Esophagus muscularis mucosa (tissue), 4 donors: ENCODE measurements around the gene TNFAIP2. TPM values are rescaled to one million over a fixed set of nuclear protein-coding genes. Genes with fewer than 3 reads are reported as not detected.
"Not testable (repeated sequence)": the region's sequence is repeated elsewhere in the genome, so short reads cannot be mapped to it uniquely, and the experiment has no call there.

ENCODE experiments used
- DNase-seq: peaks from one replicate; pipeline ENCODE4 v3.0.0-alpha.2; 2017; ENCODE audit errors: extremely low spot score
- H3K27ac ChIP-seq, 4 donors: fragments of 200-600 bp; sonication (generic); replicated peaks in 1 of 4; 1 replicate in 3 of 4; 2 replicates in 1 of 4; pipeline ENCODE4 v1.5.1; 2016 to 2019; ENCODE audit warnings: mild to moderate bottlenecking in 1 of 4
- H3K27me3 ChIP-seq, 4 donors: fragments of 200-600 bp; sonication (generic); one replicate each; pipeline versions ENCODE4 v1.5.1 to v1.6.0; 2016 to 2019
- H3K36me3 ChIP-seq, 4 donors: fragments of 200-600 bp; sonication (generic); one replicate each; pipeline ENCODE4 v1.5.1; 2016 to 2019
- H3K4me1 ChIP-seq, 4 donors: fragments of 200-600 bp; sonication (generic); one replicate each; pipeline ENCODE4 v1.5.1; 2016 to 2019
- H3K4me3 ChIP-seq, 4 donors: fragments of 200-600 bp; sonication (generic); 1 replicate in 2 of 4; 2 replicates in 2 of 4; pipeline ENCODE4 v1.5.1; 2016 to 2019; ENCODE audit warnings: mild to moderate bottlenecking in 4 of 4, moderate library complexity in 1 of 4
- H3K9me3 ChIP-seq, 4 donors: fragments of 200-600 bp; sonication (generic); 1 replicate in 3 of 4; 2 replicates in 1 of 4; pipeline ENCODE4 v1.5.1; 2016 to 2019
- EP300 ChIP-seq: sonication (generic); formaldehyde crosslinking; IDR thresholded peaks from one replicate; pipeline ENCODE4 v1.6.1; 2017; ENCODE audit warnings: antibody characterized with exemption
- POLR2A ChIP-seq: fragments of 450-650 bp; IDR thresholded peaks from one replicate; pipeline ENCODE4 v1.6.1; 2017; ENCODE audit warnings: antibody characterized with exemption, moderate library complexity, mild to moderate bottlenecking, low read depth
- POLR2AphosphoS5 ChIP-seq, 2 donors: sonication (generic); formaldehyde crosslinking; IDR thresholded peaks; one replicate each; pipeline ENCODE4 v1.6.1; 2017; ENCODE audit warnings: antibody characterized with exemption in 2 of 2
- WGBS: methylation state at CpG from one replicate; pipeline ENCODE4 v1.1.5; 2018; 5-methylcytosine and 5-hydroxymethylcytosine counted together
- intact Hi-C: fragments of 100-400 bp; cut with DNase I; formaldehyde crosslinking; loops from one replicate; pipeline ENCODE4 v1.15.1; 2023
- total RNA-seq, 4 donors: library from RNA; depleted of rRNA; stranded (reverse); fragments of >200 nt; gene quantifications; one replicate each; pipeline versions ENCODE4 v1.1.0 to v1.2.1, GENCODE V29; 2016
- TF ChIP-seq, protein P1 (sequence below), 3 experiments: fragments of 200-600 bp in 2 of 3; fragments of 450-650 bp in 1 of 3; sonication (generic) in 2 of 3; IDR thresholded peaks; one replicate each; pipeline ENCODE4 v1.5.1; 2017 to 2019; ENCODE audit warnings: antibody characterized with exemption in 3 of 3, mild to moderate bottlenecking in 2 of 3, moderate library complexity in 1 of 3

TNFAIP2 gene
- total RNA-seq, 4 donors from 2014 or later, result 29.0 to 104 (median 74.0) TPM

DNA sequence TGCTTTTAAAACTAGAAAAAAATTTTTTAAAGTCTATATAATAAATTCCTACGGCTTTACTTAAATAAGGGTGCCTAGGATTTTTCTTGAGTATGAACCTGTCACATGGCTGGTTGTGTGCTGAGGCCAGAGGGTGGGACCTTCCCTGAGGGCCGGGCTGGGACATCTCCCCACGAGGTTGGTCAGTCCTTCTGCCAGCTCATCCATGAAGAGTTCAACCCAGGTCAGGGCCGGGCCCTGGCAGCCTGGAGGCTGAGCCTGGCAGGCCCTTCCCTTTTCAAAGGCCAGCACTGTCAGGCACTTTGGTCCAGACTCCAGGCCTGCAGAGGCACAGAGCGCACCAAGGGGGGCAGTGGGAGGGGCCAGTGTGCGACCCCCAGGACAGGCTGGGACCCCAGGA, 31.7 kb downstream of the TNFAIP2 start:
- Histone ChIP-seq H3K36me3 (no peaks in the 10 kb centered on the region), H3K9me3 (no peaks in the 10 kb centered on the region), H3K4me1 (peaks cover 11 to 18% (median 15%) of the 10 kb centered on the region in 4 donors), H3K27me3 (no peaks in the 10 kb centered on the region), H3K27ac (no peak overlapping the region), H3K4me3 (no peak overlapping the region)
- TF ChIP-seq POLR2A (no peak), POLR2AphosphoS5 (IDR thresholded peaks at IDR 0.05) (peak in 1 of 2 donors; percentile 61)
- DNase-seq, result no peak
- WGBS, result 28% methylated on average over 3 of the region's 6 CpGs
- intact Hi-C loops, result no loop called here

DNA sequence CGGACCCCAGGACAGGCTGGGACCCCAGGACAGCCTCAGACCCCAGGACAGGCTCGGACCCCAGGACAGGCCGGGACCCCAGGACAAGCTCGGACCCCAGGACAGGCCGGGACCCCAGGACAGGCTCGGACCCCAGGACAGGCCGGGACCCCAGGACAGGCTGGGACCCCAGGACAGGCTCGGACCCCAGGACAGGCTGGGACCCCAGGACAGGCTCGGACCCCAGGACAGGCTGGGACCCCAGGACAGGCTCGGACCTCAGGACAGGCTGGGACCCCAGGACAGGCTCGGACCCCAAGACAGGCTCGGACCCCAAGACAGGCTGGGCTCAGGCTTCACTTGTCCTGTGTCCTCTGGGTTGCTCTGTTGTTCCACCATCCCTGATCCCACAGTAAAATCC, 32.2 kb downstream of the TNFAIP2 start:
- H3K36me3 ChIP-seq, H3K27me3 ChIP-seq, H3K4me3 ChIP-seq, H3K27ac ChIP-seq, H3K9me3 ChIP-seq, intact Hi-C loops, DNase-seq: not testable (repeated sequence)
- H3K4me1 ChIP-seq, result peaks cover 11 to 18% (median 15%) of the 10 kb centered on the region in 4 donors
- 80% methylated on average over 2 of the region's 12 CpGs for WGBS

DNA sequence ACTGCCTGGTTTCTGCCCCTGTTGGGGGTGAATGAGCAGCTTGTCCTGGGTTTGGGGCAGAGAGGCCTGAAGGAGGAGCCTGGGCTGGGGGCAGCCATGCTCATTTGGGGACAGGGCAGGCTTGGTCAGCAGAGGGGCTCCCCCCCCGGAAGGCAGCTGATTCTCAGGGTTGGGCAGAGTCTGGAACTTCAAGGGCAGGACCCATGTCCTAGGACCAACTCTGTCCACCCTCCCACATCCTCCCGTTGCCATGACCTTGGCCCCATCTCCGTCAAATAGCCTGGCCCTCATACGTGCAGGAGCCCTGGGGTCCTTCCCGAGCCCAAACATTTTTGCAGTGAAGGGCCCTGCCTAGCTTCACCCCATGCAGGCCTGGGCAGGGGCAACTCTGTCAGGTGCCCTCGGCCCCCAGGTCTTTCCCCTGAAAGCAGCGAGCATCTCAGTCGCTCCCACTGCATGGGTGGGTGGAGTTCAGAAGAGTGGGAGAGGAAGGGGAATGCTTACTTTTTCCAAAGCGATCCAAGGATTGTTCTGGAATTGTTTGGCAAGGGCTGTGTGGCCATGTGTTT, 32.6 kb downstream of the TNFAIP2 start:
- no peaks in the 10 kb centered on the region for H3K36me3 ChIP-seq
- no peak overlapping the region for H3K4me3 ChIP-seq
- H3K27me3 ChIP-seq, result no peaks in the 10 kb centered on the region
- DNase-seq, result no peak
- H3K4me1 ChIP-seq, result peaks cover 11 to 18% (median 16%) of the 10 kb centered on the region in 4 donors
- intact Hi-C loops, result no loop called here
- H3K9me3 ChIP-seq, result no peaks in the 10 kb centered on the region
- WGBS, result 80% methylated on average over 6 of the region's 9 CpGs
- no peak overlapping the region for H3K27ac ChIP-seq
- TF ChIP-seq, protein P1, sequence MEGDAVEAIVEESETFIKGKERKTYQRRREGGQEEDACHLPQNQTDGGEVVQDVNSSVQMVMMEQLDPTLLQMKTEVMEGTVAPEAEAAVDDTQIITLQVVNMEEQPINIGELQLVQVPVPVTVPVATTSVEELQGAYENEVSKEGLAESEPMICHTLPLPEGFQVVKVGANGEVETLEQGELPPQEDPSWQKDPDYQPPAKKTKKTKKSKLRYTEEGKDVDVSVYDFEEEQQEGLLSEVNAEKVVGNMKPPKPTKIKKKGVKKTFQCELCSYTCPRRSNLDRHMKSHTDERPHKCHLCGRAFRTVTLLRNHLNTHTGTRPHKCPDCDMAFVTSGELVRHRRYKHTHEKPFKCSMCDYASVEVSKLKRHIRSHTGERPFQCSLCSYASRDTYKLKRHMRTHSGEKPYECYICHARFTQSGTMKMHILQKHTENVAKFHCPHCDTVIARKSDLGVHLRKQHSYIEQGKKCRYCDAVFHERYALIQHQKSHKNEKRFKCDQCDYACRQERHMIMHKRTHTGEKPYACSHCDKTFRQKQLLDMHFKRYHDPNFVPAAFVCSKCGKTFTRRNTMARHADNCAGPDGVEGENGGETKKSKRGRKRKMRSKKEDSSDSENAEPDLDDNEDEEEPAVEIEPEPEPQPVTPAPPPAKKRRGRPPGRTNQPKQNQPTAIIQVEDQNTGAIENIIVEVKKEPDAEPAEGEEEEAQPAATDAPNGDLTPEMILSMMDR (IDR thresholded peaks at IDR 0.05), result no peak
- no peak for TF ChIP-seq EP300

DNA sequence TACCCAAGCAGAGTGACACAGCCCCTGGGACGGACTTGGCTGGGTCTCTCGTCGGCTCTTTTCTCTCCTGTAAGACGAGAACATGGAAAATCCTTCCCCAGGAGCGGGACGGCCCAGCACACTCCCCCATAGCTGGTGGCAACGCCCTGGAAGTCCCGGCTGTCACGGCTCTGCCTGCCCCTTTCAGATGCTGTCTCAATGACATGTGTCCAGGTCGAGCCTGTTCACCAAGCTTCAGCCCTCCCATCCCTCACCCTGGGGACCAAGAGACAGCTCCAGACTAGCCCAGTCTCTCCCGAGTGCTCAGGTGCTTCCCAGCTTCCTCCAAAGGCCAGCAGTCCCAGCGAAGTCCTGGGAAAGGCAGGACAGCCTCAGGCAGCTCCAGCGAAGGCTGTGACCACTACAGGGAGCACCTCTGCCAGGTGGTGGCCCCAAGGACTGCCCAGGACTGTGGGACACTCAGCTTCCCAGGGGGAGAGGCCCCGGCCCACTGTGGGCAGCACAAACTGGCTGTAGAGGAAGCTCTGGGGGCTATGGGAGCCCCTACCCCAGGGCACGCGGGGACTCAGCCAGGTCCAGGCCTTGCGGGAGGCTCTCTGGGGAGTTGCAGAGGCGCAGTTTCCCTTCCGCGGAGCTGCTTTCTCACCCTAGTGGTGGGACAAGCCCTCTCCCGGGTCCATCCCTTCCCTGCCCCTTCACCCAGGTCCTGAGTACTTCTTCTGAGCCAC, 33.6 kb downstream of the TNFAIP2 start:
- Histone ChIP-seq H3K9me3 (no peaks in the 10 kb centered on the region), H3K27me3 (no peaks in the 10 kb centered on the region), H3K4me1 (peaks cover 11 to 24% (median 19%) of the 10 kb centered on the region in 4 donors), H3K36me3 (no peaks in the 10 kb centered on the region), H3K27ac (no peak overlapping the region), H3K4me3 (no peak overlapping the region)
- intact Hi-C loops, result no loop called here
- no peak for TF ChIP-seq POLR2AphosphoS5 (IDR thresholded peaks at IDR 0.05)
- TF ChIP-seq, protein P1 (IDR thresholded peaks at IDR 0.05), result no peak
- no peak for TF ChIP-seq POLR2A
- TF ChIP-seq EP300, result no peak
- no peak for DNase-seq
- 71% methylated on average over 16 of the region's 21 CpGs for WGBS

DNA sequence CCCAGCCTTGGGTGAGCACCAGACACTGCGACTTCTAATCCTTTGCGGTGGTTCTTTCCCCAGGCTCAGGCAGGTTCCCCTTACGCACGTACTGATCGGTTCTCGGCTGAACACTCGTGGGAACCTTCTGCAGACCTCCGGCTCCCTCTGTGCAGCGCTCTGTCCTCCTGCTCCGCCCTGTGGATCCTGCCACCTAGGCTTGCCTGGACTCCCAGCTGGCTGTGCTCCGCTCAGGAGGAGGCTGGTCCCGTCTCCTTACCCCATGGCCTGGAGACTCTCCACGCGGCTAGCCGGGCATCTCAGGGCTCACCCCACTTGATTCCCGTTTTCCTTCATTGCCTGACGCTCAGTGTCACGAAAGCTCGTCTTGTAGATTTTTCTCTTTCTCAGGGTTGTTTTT, 34.7 kb downstream of the TNFAIP2 start:
- no peak overlapping the region for H3K27ac ChIP-seq
- intact Hi-C loops, result no loop called here
- WGBS, result 91% methylated on average over 19 of the region's 19 CpGs
- H3K4me3 ChIP-seq, result no peak overlapping the region
- H3K36me3 ChIP-seq, result no peaks in the 10 kb centered on the region
- H3K4me1 ChIP-seq, result peaks cover 11 to 24% (median 19%) of the 10 kb centered on the region in 4 donors
- no peaks in the 10 kb centered on the region for H3K9me3 ChIP-seq
- no peaks in the 10 kb centered on the region for H3K27me3 ChIP-seq
- DNase-seq, result no peak
- TF ChIP-seq POLR2A (no peak), POLR2AphosphoS5 (IDR thresholded peaks at IDR 0.05) (no peak)
- TF ChIP-seq, protein P1 (IDR thresholded peaks at IDR 0.05), result no peak
